IMR-90 (cell line): ENCODE measurements around the gene SLC1A5. TPM values are rescaled to one million over a fixed set of nuclear protein-coding genes. Genes with fewer than 3 reads are reported as not detected.
A peak's percentile ranks its signal among the peaks of the same experiment; 100 is the strongest.

Experiments used
- ATAC-seq: fragments of 200-7000 bp; cut with Tn5 transposase; 2 replicates; pipeline ENCODE4 v1.9.1; 2020; ENCODE audit warnings: low read depth, mild to moderate bottlenecking, moderate library complexity
- BruUV-seq: library from RNA; stranded (reverse); fragments of 400-500 nt; replicated peaks from 2 replicates; lab custom pipeline; 2021; lab: Mats Ljungman, UMichigan
- CTCF ChIA-PET: fragments of 300-600 bp; formaldehyde crosslinking; extraction: SDS; loops from one replicate; lab custom pipeline; 2021; ENCODE audit warnings: antibody characterized with exemption; lab: Yijun Ruan, JAX
- POLR2A ChIA-PET: fragments of 300-600 bp; sonication (Branson Sonifier 250); formaldehyde crosslinking; loops from one replicate; lab custom pipeline; 2022; ENCODE audit warnings: antibody characterized with exemption; ENCODE audit not compliant: unreplicated experiment; lab: Charles Lee
- DNase-seq: peaks from one replicate; pipeline ENCODE4 v3.0.0; 2013
- H2AFZ ChIP-seq: replicated peaks from 2 replicates; pipeline ENCODE3; 2013; ENCODE audit warnings: low read length, mild to moderate bottlenecking; ENCODE audit not compliant: poor library complexity
- H2AK5ac ChIP-seq: 2 replicates; pipeline ENCODE4 v1.6.1; 2013; ENCODE audit warnings: low read depth, low read length, inconsistent platforms
- H2AK9ac ChIP-seq: replicated peaks from 2 replicates; pipeline ENCODE3; 2013; ENCODE audit warnings: mild to moderate bottlenecking, low read depth, low read length, moderate library complexity; ENCODE audit not compliant: poor library complexity
- H2BK120ac ChIP-seq: 2 replicates; pipeline ENCODE4 v1.6.1; 2013; ENCODE audit warnings: low read depth, low read length, inconsistent platforms
- H2BK15ac ChIP-seq: 3 replicates; pipeline ENCODE4 v1.6.1; 2013; ENCODE audit warnings: low read depth, low read length, inconsistent platforms
- H2BK20ac ChIP-seq: 2 replicates; pipeline ENCODE4 v1.6.1; 2013; ENCODE audit warnings: low read depth, mild to moderate bottlenecking, inconsistent platforms, low read length, moderate library complexity
- H2BK5ac ChIP-seq: 2 replicates; pipeline ENCODE4 v1.6.1; 2013; ENCODE audit warnings: mild to moderate bottlenecking, low read depth, low read length, inconsistent platforms; ENCODE audit not compliant: poor library complexity, severe bottlenecking
- H3K14ac ChIP-seq: replicated peaks from 2 replicates; pipeline ENCODE4 v1.6.1; 2013; ENCODE audit warnings: low read depth, low read length, inconsistent platforms
- H3K18ac ChIP-seq: 2 replicates; pipeline ENCODE4 v1.6.1; 2013; ENCODE audit warnings: low read depth, low read length, control low read depth
- H3K23ac ChIP-seq: 2 replicates; pipeline ENCODE4 v1.6.1; 2013; ENCODE audit warnings: low read depth, low read length, inconsistent platforms
- H3K27ac ChIP-seq: 2 replicates; pipeline ENCODE4 v1.5.1; 2013; ENCODE audit warnings: mild to moderate bottlenecking, control low read depth, low read length; ENCODE audit not compliant: insufficient read depth
- H3K27me3 ChIP-seq: 2 replicates; pipeline ENCODE4 v1.6.1; 2013; ENCODE audit warnings: low read length; ENCODE audit not compliant: control insufficient read depth, insufficient read depth
- H3K36me3 ChIP-seq: 2 replicates; pipeline ENCODE4 v1.6.1; 2013; ENCODE audit warnings: low read length, mixed read lengths; ENCODE audit not compliant: control insufficient read depth, insufficient read depth
- H3K4ac ChIP-seq: 2 replicates; pipeline ENCODE4 v1.6.1; 2013; ENCODE audit warnings: low read depth, low read length, inconsistent platforms
- H3K4me1 ChIP-seq: 2 replicates; pipeline ENCODE4 v1.6.1; 2013; ENCODE audit warnings: low read length, mixed read lengths; ENCODE audit not compliant: control insufficient read depth, insufficient read depth
- H3K4me2 ChIP-seq: 2 replicates; pipeline ENCODE4 v1.6.1; 2013; ENCODE audit warnings: low read depth, mild to moderate bottlenecking, control low read depth, low read length, moderate library complexity
- H3K4me3 ChIP-seq: 2 replicates; pipeline ENCODE4 v1.5.1; 2013; ENCODE audit warnings: low read depth, mild to moderate bottlenecking, control low read depth, low read length, moderate library complexity; ENCODE audit not compliant: insufficient read depth
- H3K56ac ChIP-seq: 2 replicates; pipeline ENCODE4 v1.6.1; 2013; ENCODE audit warnings: low read length, inconsistent platforms; ENCODE audit not compliant: insufficient read depth; ENCODE audit errors: extremely low read depth
- H3K79me1 ChIP-seq, 2 experiments: 2 replicates each; pipeline ENCODE4 v1.6.1; 2013; ENCODE audit warnings: low read length in 2 of 2, inconsistent platforms in 1 of 2, low read depth in 1 of 2
- H3K9ac ChIP-seq: 2 replicates; pipeline ENCODE4 v1.6.1; 2013; ENCODE audit warnings: low read depth, low read length, control low read depth
- H3K9me1 ChIP-seq: 2 replicates; pipeline ENCODE4 v1.6.1; 2013; ENCODE audit warnings: low read length, inconsistent platforms; ENCODE audit not compliant: insufficient read depth
- H3K9me3 ChIP-seq: 2 replicates; pipeline ENCODE4 v1.6.1; 2013; ENCODE audit warnings: low read length; ENCODE audit not compliant: control insufficient read depth, insufficient read depth
- H4K20me1 ChIP-seq: 2 replicates; pipeline ENCODE4 v1.6.1; 2013; ENCODE audit warnings: low read length, inconsistent platforms; ENCODE audit not compliant: insufficient read depth
- H4K5ac ChIP-seq: 2 replicates; pipeline ENCODE4 v1.6.1; 2013; ENCODE audit warnings: mild to moderate bottlenecking, low read depth, low read length, control low read depth
- H4K8ac ChIP-seq, 2 experiments: 2 replicates each; pipeline ENCODE4 v1.6.1; 2013; ENCODE audit warnings: low read depth in 2 of 2, low read length in 2 of 2, control low read depth in 1 of 2, inconsistent platforms in 1 of 2
- H4K91ac ChIP-seq: 2 replicates; pipeline ENCODE4 v1.6.1; 2013; ENCODE audit warnings: low read depth, low read length, inconsistent platforms; ENCODE audit not compliant: insufficient read depth
- BHLHE40 ChIP-seq: fragments of 150-350 bp; IDR thresholded peaks from 2 replicates; pipeline ENCODE4 v1.6.1; 2016; ENCODE audit warnings: mild to moderate bottlenecking, low read depth, low read length
- CEBPB ChIP-seq: IDR thresholded peaks from 2 replicates; pipeline ENCODE4 v1.6.1; 2012; ENCODE audit warnings: low read depth, low read length, improper control_type of control experiment
- FOS ChIP-seq: fragments of 150-350 bp; IDR thresholded peaks from 2 replicates; pipeline ENCODE4 v1.6.1; 2016; ENCODE audit warnings: low read depth, low read length
- MAFK ChIP-seq: IDR thresholded peaks from 2 replicates; pipeline ENCODE4 v1.6.1; 2012; ENCODE audit warnings: low read depth, low read length, improper control_type of control experiment
- MAZ ChIP-seq: IDR thresholded peaks from 2 replicates; pipeline ENCODE4 v1.6.1; 2012; ENCODE audit warnings: low read depth, mild to moderate bottlenecking, low read length, improper control_type of control experiment, moderate library complexity, borderline replicate concordance
- MXI1 ChIP-seq: IDR thresholded peaks from 2 replicates; pipeline ENCODE4 v1.6.1; 2012; ENCODE audit warnings: low read depth, mild to moderate bottlenecking, low read length, moderate library complexity, borderline replicate concordance
- NFE2L2 ChIP-seq: fragments of 150-350 bp; IDR thresholded peaks from 2 replicates; pipeline ENCODE4 v1.6.1; 2016; ENCODE audit warnings: low read depth, mild to moderate bottlenecking, low read length
- POLR2A ChIP-seq: IDR thresholded peaks from 2 replicates; pipeline ENCODE4 v1.6.1; 2012; ENCODE audit warnings: mild to moderate bottlenecking, low read depth, low read length
- RAD21 ChIP-seq: IDR thresholded peaks from 2 replicates; pipeline ENCODE4 v1.6.1; 2012; ENCODE audit warnings: low read length, improper control_type of control experiment
- RCOR1 ChIP-seq: IDR thresholded peaks from 2 replicates; pipeline ENCODE4 v1.6.1; 2012; ENCODE audit warnings: mild to moderate bottlenecking, low read length, improper control_type of control experiment; ENCODE audit not compliant: insufficient replicate concordance
- RFX5 ChIP-seq: IDR thresholded peaks from 2 replicates; pipeline ENCODE4 v1.8.0; 2012; ENCODE audit warnings: low read depth, mild to moderate bottlenecking, low read length, moderate library complexity
- SMC3 ChIP-seq: fragments of 150-350 bp; IDR thresholded peaks from 2 replicates; pipeline ENCODE4 v1.6.1; 2016; ENCODE audit warnings: low read depth, mild to moderate bottlenecking, antibody characterized with exemption, low read length, moderate library complexity
- USF2 ChIP-seq: fragments of 150-350 bp; IDR thresholded peaks from 2 replicates; pipeline ENCODE4 v1.6.1; 2017; ENCODE audit warnings: mild to moderate bottlenecking, antibody characterized with exemption, low read length, low read depth
- WGBS, 2 experiments: methylation state at CpG; one replicate each; pipeline versions ENCODE4 v1.1.5 to v1.1.7; 2013; ENCODE audit warnings: missing lambda C conversion rate in 2 of 2; ENCODE audit not compliant: insufficient read length in 1 of 2; ENCODE audit errors: extremely low coverage in 2 of 2; 5-methylcytosine and 5-hydroxymethylcytosine counted together
- dilution Hi-C: fragments of 300-500 bp; cut with HindIII; formaldehyde crosslinking; loops from one replicate; pipeline ENCODE4 v1.14.3; 2018; ENCODE audit warnings: low sequenced_read_pairs; ENCODE audit not compliant: unreplicated experiment
- in situ Hi-C: fragments of 300-500 bp; cut with MboI; formaldehyde crosslinking; loops from 3 replicates; pipeline ENCODE4 v1.14.3; 2019; ENCODE audit warnings: low sequenced_read_pairs, inconsistent platforms, mixed read lengths
- intact Hi-C: fragments of 100-400 bp; cut with micrococcal nuclease; formaldehyde crosslinking; loops from 2 replicates; pipeline ENCODE4 v1.10.0; 2022
- polyA plus RNA-seq, 3 experiments: library from polyadenylated mRNA; depleted of rRNA; stranded (reverse); fragments of >200 nt; gene quantifications; 2 replicates each; pipeline ENCODE4 v1.2.3, GENCODE V29; 2012; ENCODE audit warnings: low replicate concordance in 1 of 3
- total RNA-seq: library from RNA; depleted of rRNA; stranded (reverse); fragments of >200 nt; gene quantifications from 2 replicates; pipeline ENCODE4 v1.2.3, GENCODE V29; 2012
- TF ChIP-seq, protein P1 (sequence below): fragments of 150-350 bp; IDR thresholded peaks from 2 replicates; pipeline ENCODE4 v1.6.1; 2016; ENCODE audit warnings: low read depth, mild to moderate bottlenecking, low read length, moderate library complexity, borderline replicate concordance
- TF ChIP-seq, protein P2 (sequence below): conservative IDR thresholded peaks from 2 replicates; pipeline ENCODE4 v1.5.1; 2012; ENCODE audit warnings: mild to moderate bottlenecking, low read depth, low read length, improper control_type of control experiment

The SLC1A5 gene
- total and polyA plus RNA-seq, 2 of the 4 experiments (the other 2 are of a cell fraction), result 142 to 171 TPM

GRCh38 chr19:46812977-46813838, 24.8 kb upstream of the SLC1A5 start:
- Histone ChIP-seq H2BK5ac (no peak overlapping the region), H3K4me1 (peaks cover 6% of the 10 kb centered on the region), H3K9me3 (no peaks in the 10 kb centered on the region), H3K27me3 (no peaks in the 10 kb centered on the region), H3K18ac (peak overlapping the region; percentile 20; the same call in 1 of the 2 replicates), H3K56ac (no peak overlapping the region), H3K79me1 (no peaks in the 10 kb centered on the region), H3K27ac (no peak overlapping the region), H3K4ac (no peak overlapping the region), H3K23ac (no peak overlapping the region), H3K4me3 (no peak overlapping the region), H2AK5ac (peak overlapping the region; percentile 13; the same call in 1 of the 2 replicates), H3K14ac (no peak overlapping the region), H3K4me2 (no peak overlapping the region), H4K8ac (no peak overlapping the region), H3K36me3 (no peaks in the 10 kb centered on the region), H2AK9ac (no peak overlapping the region), H2BK20ac (no peak overlapping the region), H2BK120ac (no peak overlapping the region), H4K5ac (no peak overlapping the region), H4K20me1 (no peaks in the 10 kb centered on the region), H3K9me1 (no peaks in the 10 kb centered on the region), H2BK15ac (no peak overlapping the region), H3K9ac (no peak overlapping the region), H4K91ac (no peak overlapping the region), H2AFZ (peak overlapping the region; percentile 12)
- in situ Hi-C loops, result no loop called here
- WGBS, 2 experiments, result 88% methylated on average over 1 of the region's 24 CpGs; no CpG with 5 or more reads in 1 of the 2 experiments
- ChIA-PET POLR2A (no interaction called here), CTCF (no interaction called here)
- ATAC-seq (no peak; the same call in 1 of the 2 replicates), DNase-seq (no peak)
- TF ChIP-seq RFX5 (no peak), USF2 (no peak), RAD21 (no peak), MAZ (no peak), SMC3 (no peak), NFE2L2 (no peak), POLR2A (no peak), CEBPB (no peak), MXI1 (no peak), RCOR1 (no peak), FOS (no peak), MAFK (no peak), BHLHE40 (no peak)
- TF ChIP-seq, protein P1, sequence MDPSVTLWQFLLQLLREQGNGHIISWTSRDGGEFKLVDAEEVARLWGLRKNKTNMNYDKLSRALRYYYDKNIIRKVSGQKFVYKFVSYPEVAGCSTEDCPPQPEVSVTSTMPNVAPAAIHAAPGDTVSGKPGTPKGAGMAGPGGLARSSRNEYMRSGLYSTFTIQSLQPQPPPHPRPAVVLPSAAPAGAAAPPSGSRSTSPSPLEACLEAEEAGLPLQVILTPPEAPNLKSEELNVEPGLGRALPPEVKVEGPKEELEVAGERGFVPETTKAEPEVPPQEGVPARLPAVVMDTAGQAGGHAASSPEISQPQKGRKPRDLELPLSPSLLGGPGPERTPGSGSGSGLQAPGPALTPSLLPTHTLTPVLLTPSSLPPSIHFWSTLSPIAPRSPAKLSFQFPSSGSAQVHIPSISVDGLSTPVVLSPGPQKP, result no peak
- TF ChIP-seq, protein P2, sequence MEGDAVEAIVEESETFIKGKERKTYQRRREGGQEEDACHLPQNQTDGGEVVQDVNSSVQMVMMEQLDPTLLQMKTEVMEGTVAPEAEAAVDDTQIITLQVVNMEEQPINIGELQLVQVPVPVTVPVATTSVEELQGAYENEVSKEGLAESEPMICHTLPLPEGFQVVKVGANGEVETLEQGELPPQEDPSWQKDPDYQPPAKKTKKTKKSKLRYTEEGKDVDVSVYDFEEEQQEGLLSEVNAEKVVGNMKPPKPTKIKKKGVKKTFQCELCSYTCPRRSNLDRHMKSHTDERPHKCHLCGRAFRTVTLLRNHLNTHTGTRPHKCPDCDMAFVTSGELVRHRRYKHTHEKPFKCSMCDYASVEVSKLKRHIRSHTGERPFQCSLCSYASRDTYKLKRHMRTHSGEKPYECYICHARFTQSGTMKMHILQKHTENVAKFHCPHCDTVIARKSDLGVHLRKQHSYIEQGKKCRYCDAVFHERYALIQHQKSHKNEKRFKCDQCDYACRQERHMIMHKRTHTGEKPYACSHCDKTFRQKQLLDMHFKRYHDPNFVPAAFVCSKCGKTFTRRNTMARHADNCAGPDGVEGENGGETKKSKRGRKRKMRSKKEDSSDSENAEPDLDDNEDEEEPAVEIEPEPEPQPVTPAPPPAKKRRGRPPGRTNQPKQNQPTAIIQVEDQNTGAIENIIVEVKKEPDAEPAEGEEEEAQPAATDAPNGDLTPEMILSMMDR, result no peak
- intact Hi-C loops, result no loop called here
- dilution Hi-C loops, result no loop called here
- no TSS peak for BruUV-seq
